B cell (primary cell): ENCODE results near the gene LPCAT1.

Source experiments
- EZH2 ChIP-seq: IDR thresholded peaks from 2 replicates; pipeline ENCODE4 v1.6.1; 2012; ENCODE audit warnings: borderline replicate concordance, low read depth, mild to moderate bottlenecking, moderate library complexity, low read length; ENCODE audit not compliant: insufficient read depth, poor library complexity, severe bottlenecking
- TF ChIP-seq, protein P1 (sequence below): fragments of 200-600 bp; IDR thresholded peaks from one replicate; pipeline ENCODE4 v1.8.0; 2022; ENCODE audit warnings: antibody characterized with exemption, mild to moderate bottlenecking

DNA sequence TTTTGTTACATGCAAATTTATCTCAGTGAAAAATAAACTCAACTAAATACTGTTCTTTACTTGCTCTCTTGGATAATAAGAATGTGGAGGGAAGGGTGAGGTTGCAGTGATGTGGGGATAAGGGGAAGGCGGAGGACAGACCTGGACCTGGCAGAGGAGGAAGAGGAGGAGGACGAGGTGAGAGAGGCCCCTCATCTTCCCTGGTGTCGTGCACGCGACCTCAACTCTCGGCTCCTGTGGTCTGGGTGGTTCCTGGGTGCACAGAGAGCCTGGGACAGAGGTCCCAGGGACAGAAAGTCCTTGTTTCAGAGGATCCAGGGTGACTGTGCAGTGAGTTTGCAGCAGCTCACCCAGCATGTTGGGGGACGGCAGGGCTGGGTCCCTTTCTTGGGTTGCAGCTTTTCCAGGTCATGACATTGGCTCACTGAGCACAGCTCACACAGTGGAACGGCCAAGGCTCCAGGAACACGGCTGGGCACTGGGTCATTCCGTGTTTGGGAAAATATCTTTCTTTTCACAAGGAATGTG, 37.7 kb upstream of the LPCAT1 start:
- TF ChIP-seq, protein P1, sequence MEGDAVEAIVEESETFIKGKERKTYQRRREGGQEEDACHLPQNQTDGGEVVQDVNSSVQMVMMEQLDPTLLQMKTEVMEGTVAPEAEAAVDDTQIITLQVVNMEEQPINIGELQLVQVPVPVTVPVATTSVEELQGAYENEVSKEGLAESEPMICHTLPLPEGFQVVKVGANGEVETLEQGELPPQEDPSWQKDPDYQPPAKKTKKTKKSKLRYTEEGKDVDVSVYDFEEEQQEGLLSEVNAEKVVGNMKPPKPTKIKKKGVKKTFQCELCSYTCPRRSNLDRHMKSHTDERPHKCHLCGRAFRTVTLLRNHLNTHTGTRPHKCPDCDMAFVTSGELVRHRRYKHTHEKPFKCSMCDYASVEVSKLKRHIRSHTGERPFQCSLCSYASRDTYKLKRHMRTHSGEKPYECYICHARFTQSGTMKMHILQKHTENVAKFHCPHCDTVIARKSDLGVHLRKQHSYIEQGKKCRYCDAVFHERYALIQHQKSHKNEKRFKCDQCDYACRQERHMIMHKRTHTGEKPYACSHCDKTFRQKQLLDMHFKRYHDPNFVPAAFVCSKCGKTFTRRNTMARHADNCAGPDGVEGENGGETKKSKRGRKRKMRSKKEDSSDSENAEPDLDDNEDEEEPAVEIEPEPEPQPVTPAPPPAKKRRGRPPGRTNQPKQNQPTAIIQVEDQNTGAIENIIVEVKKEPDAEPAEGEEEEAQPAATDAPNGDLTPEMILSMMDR: no peak
- TF ChIP-seq EZH2: no peak
